Astrocyte of the hippocampus (primary cell): Measurements from ENCODE around the gene ACAN.

Experiments used
- DNase-seq: peaks from one replicate; pipeline ENCODE4 v3.0.0; 2011; ENCODE audit warnings: low read depth, low spot score

ACAN gene

GRCh38 chr15:88877415-88877814 lies 74.2 kb downstream of the ACAN start:
- DNase-seq: no peak

DNA sequence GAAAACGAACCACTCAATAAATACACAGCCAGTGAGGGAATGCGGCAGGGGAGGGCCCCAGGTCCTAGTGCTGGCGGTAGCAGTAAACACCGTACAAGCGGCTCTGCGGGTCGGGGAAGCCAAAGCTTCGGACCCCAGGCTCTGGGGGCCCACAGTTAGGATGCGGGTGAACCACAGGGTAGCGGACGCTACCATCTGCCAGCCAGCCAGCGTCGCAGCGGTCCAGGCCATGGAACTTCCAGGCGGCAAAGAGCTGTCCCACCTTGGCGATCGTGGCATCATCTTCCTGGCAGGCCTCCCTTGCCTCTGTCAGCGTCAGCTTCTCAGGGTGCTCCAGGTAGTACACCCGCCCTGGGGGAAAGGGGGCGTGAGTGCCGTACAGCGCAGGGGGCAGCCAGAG lies 74.7 kb downstream of the ACAN start:
- DNase-seq: no peak

DNA sequence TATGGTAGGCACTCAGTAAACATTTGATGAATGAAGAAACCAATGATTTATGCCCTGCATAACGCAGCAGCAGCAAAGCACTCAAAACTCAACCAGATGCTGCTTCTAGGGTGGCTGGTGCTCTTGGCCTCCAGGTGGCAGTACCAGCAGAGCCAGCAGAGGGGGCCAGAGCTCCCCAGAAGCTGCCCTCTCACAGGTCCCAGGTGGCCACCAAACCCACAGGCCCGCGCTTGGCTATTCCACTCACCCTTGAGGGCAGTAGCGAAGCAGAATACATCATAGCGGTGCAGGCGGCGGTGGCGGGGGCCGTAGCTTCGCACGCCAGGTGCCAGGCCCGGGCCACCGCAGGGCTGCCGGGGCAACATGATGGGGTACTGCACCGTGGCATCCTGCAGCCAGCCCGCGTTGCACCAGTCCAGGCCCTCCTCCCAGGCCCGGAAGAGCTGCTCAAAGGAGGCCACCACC lies 75.5 kb downstream of the ACAN start:
- peak; percentile 64 for DNase-seq

DNA sequence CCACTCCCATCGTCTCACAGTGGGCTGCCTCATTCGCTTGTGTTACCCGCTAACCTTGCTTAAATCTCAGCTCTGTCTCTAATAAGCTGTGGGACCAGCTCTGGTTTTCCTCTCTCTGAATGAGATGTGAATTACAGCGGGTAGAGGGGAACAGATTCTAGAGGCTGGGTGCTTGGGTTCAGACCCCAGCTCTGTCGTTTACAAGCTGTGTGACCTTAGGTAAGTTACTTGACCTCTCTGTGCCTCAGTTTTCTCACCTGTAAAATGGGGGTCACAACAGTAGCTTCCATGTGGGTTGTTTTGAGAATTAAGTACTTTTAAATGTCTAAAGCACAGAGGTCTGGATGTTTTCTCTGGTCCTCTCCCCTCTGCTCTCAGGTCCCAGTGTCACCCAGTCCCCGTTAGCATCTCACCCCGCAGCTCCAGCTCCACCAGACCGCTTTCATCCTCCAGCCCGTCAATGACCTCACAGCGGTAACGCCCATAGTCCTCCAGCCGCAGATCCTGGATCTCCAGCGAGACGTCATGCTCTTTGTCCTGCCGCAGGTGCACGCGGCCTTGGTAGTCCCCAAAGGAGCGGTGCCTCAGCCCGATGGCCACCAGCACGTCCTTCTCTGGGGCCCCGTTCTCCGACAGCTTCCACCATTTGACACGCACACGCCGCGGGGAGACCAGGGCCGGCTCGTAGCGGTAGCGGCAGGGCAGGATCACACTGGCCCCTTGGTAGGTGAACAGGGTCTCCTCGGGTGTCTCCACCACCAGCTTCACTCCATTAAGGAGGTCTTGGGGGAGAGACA lies 77.9 kb downstream of the ACAN start:
- no peak for DNase-seq

DNA sequence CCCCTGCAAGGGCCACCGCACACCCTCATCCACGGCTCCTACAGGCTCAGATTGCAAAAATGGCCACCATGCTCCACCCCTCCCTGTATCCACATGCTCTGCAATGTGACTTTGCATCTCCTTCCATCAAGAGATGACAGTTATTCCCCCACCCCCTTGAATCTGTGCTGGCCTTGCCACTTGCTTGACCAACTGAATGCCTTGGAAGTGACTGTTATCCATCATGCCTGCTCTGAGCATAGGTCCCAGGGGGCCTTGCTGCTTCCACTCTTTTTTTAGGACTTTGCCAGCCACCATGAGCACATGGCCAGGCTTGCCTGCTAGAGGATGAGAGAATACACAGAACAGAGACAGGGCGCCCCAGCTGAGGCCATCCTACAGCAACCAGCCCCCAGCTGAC lies 78.5 kb downstream of the ACAN start:
- DNase-seq: no peak

- DNase-seq: peak; percentile 70
Measured at GRCh38 chr15:88882785-88883184, 79.5 kb downstream of the ACAN start.

DNA sequence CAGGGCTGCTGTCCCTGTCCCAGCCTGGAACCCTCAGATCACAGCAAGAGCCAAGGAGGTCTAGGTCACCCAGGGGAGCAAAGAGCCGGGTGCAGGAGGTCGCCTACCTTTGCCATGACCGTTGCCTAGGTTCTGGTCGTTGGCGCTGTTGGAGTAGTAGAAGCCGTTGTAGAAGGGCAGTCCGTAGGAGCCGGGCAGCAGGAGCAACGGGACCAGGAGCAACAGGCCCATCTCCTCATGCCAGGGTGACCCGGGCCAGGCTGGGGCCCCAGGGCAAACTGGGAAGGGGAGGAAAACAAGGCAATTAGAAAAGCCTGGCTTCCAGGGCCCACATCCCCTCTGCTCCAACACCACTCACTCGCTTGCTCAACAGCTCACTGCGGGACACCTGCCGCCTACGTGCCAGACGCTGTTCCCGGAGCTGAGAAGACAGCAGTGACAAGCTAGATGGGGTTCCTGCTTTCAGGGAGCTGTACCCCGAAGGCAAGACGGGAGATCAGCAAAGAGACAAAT lies 83.9 kb downstream of the ACAN start:
- DNase-seq: no peak

GRCh38 chr15:88888719-88889118 lies 85.5 kb downstream of the ACAN start:
- DNase-seq: no peak

DNA sequence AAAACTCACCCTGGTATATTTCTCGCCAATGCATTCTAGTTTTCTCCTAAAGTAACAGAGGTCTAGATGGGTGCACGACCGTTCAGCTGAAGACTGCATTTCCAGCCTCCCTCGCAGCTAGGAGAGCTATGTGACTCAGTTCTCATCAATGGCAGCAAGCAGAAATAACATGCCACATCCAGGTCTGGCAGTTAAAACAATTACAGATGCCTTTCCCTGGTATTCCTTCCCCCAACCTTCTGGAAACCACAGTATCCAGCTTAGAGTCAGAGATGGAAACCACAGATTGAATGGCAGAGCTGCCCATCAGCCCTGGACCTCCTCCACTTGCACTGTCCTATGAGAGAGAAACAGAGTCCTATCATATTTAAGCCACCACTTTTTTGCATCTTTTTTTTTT lies 87.3 kb downstream of the ACAN start:
- peak; percentile 78 for DNase-seq

DNA sequence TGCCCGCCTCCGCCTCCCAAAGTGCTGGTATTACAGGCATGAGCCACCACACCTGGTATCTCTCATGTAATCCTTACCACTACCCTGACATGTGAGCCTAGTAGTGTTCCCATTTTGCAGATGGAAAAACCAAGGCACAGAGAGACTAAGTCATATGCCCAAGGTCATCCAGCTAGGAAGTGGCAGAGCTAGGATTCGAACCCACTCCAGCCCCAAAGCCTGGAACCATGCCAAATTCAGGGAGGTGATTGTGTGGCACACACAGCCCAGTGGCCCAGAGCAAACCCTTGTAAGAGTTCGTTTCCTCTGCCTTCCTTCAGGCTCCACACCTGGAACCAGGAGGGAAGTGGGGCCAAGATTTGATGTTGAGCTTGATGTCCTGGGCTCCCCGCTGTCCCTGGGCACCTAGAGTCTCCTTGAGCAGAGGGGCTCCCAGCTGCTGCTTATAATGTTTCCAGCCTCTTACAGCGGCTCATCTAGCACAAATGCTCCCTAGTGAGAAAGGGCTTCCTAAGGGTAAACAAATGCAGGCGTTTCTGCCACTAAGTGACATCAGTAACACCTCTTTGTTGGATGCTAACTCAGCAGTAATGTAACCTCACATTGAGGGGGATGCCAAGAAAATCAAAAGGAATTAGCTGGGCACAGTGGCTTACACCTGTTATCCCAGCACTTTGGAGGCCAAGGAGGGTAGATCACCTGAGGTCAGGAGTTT lies 88.5 kb downstream of the ACAN start:
- no peak for DNase-seq

GRCh38 chr15:88894348-88894818 lies 91.1 kb downstream of the ACAN start:
- peak; percentile 76 for DNase-seq

GRCh38 chr15:88894819-88895767 lies 91.9 kb downstream of the ACAN start, which contains the start of gene HAPLN3:
HAPLN3 (minus strand) TSS chr15:88895544; CDS start chr15:88887298, 8,246 bp downstream.
- peak; percentile 66 for DNase-seq

DNA sequence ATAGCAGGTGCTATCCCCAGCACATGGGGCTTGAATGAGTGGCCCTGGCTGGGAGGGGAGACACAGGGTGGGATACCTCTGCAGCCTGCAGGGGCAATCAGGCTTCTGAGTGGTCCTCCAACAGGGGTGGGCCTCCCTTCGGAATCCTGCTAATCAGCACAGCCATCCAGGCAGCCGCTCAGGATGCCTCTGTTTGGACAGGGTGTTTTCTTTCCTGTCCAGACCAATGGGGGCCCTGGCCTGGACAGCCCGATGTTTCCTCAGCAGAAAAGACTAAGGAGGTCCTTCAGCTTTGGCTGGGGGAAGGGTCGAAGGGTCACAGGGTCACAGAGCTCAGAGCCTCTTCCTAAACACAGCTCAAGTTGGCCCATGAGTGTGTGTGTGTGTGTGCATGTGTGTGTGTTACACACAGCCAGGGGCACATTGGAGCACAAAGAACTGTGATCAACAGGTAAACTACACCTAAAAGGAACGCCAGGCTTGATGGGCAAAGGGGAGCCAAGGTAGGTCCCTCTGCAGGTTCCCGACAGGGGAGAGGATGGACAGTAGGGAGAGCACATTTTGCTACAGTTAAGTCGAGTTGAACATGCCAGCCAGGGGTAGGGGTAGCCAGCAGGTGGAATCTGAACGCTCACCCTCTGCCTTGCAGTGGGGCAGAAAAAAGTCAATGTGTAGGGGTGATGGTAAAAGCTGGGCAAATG lies 93.2 kb downstream of the ACAN start:
- DNase-seq: no peak

DNA sequence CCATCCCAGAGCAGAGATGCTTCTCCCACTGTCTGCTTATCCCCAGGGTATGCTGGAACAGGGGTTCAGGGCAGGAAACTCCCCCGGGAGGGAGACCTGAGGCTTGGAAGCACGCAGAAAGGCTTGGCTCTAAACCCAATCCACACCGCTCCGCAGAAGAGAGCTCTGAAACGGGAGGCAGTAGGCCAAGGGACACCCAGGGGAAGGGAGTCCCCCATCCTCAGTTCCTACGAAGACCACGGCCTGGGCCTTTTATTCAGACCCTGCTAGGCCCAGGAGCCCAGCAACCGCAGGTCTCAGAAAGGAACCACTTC lies 93.9 kb downstream of the ACAN start:
- DNase-seq: no peak

GRCh38 chr15:88897456-88898194 lies 94.4 kb downstream of the ACAN start:
- peak; percentile 95 for DNase-seq

- DNase-seq: no peak
Measured at GRCh38 chr15:88898736-88899135, 95.5 kb downstream of the ACAN start.

DNA sequence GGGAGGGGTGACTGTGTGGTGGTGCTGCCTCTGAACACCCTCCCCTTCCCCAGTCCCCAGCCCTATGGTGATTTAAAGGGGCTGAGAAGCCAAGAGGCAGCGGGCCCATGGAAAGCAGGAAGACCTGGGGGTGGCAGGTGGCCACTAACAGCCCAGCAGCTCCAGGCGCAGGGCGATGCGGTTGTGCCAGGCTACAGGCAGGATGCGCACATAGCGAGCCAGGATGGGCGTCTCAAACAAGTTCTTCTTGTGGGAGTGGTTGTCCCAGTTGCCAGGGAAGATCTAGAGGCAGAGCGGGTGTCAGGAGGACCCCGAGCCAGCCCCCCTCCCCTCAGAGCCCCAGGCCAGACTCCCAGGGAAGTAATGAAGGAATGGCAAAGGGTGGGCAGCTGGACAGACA lies 96.0 kb downstream of the ACAN start:
- no peak for DNase-seq

DNA sequence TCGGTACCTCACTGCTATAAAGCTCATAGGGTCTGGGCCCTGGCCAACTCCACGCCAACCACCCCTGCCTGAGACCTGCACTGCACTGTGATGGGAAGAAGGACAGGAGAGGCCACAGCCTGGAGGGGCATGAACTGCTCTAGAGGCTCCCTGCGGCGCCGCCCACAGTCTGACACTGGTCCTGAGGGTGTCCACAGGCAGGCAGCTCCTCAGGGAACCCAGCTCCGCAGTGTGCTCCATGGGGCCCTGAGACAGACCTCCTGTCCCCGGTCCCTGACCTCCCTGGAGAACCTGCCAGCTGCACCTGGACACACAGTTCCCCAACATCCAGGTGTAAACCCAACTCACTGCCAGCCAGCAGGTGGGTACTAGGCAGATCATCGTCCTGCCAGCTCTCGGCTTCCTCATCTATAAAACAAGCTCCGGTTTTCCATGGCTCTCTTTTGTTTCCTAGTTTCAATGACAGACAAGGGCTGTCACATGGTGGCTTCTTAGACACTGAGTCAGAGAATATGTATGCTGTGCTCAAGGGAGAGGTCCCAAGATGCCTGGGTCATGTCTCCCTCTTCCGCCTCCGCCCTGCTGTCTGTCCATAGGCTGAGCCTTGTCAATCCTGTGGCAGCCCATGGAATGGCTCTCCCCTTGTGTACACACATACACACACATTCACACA lies 97.2 kb downstream of the ACAN start:
- DNase-seq: peak; percentile 79

DNA sequence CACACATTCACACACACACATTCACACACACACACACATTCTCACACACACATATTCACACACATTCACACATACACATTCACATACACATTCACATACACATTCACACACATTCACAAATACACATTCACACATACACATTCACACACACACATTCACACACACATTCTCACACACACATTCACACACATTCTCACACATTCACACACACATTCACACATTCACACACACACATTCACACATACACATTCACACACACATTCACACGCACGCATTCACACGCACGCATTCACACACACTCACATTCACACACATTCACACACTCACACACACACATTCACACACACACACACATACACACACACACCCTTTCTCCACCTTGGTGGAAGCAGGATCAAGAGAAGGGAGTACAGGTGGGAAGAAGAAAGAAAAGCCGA lies 97.8 kb downstream of the ACAN start:
- DNase-seq: no peak
